DMS153 treated with DMSO at 0.1 percent for 48 hours (cell line): ENCODE results near the gene GPSM1.
"Not testable (repeated sequence)": the region's sequence is repeated elsewhere in the genome, so short reads cannot be mapped to it uniquely, and the experiment has no call there.

Source experiments
- DNase-seq: peaks from one replicate; lab custom pipeline; 2025; ENCODE audit not compliant: unreplicated experiment; lab: John Stamatoyannopoulos, UW

Gene GPSM1

DNA sequence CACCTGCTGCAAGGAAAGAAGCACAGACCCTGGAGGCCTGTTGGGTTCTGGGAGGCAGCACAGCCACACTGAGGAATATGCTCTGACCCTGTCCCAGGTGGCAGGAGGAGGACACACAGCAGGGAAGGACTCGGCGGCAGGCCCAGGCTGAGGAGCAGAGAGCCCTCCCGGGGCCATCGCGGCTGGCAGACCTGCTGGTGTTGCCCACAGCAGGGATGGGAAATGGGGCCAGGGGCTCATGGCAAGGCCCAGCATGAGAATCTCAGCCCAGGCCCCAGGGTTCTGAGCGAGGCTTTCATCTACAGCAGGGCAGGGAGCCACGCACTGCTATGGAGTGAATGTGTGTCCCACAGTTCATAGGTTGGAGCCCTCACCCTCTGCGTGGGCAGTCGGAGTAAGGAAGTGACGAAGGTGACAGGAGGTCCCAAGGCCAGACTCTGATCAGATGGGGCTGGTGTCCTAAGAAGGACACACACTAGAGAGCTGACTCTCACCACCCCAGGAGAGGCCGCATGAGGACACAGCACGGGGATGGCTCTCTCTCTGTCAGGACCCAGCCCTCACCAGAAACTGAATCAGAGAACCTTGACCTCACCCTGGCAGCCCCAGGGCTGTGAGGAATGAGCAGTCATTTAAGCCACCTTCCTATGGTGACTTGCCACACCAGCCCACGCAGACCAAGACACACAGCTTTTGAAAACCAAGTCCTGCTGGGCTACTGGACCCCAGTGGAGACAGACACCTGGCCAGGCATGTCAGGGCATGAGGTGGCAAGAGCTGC lies 10.3 kb upstream of the GPSM1 start:
- no peak for DNase-seq

DNA sequence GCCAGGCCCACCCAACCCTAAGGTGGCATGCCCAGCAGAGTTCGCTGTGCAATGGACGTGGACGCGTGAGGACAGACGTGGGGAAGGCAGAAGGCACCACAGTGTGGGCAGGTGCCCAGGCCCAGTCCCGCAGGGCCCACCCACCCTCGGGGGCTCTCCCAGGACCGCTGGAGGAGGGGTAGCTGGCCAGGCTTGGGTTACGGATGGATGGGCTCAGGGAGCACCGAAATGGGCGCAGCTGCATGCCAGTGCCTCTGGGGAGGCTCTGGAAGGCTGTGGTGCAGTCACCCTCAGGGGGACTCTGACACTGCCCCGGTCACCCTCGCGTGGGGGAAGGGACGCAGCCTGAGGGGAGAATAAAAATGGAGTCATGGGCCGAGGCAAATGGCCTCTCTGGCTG lies 9.6 kb upstream of the GPSM1 start:
- no peak for DNase-seq

GRCh38 chr9:136318111-136318775 lies 9.1 kb upstream of the GPSM1 start:
- no peak for DNase-seq

DNA sequence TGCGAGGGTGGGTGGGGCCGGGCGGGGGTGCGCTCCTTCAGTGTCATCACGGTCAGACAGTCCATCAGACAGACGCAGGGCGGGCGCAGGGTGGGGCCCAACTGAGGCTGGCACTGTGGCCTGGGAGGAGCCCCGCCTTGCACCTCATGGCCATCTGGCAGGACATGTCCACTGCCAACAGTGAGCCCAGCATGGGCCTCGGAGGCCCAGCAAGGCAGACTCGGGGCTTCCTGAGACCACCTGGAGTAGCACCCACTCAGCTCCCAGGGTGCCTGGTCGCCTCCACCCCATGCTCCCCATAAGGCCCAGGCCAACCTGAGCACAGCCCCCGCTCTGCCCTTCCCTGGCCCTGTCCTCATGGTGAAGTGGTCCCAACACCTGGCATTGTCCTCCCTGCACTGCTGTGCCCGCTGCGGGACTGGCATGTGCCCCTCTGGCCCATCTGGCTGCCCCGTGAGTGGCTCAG lies 8.5 kb upstream of the GPSM1 start:
- DNase-seq: no peak

- DNase-seq: not testable (repeated sequence)
Observed at GRCh38 chr9:136319244-136319643, 8.1 kb upstream of the GPSM1 start.

DNA sequence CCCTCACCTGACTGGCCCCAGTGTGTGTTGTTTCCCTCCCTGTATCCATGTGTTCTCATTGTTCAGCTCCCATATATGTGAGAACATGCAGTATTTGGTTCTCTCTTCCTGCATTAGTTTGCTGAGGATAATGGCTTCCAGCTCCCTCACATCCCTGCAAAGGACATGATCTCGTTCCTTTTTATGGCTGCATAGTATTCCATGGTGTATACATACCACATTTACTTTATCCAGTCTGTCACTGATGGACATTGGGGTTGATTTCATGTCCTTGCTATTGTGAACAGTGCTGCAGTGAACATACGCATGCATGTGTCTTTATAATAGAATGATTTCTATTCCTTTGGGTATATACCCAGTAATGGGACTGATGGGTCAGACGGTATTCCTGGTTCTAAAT lies 7.4 kb upstream of the GPSM1 start:
- not testable (repeated sequence) for DNase-seq

- DNase-seq: not testable (repeated sequence)
Observed at GRCh38 chr9:136320972-136321371, 6.4 kb upstream of the GPSM1 start.

DNA sequence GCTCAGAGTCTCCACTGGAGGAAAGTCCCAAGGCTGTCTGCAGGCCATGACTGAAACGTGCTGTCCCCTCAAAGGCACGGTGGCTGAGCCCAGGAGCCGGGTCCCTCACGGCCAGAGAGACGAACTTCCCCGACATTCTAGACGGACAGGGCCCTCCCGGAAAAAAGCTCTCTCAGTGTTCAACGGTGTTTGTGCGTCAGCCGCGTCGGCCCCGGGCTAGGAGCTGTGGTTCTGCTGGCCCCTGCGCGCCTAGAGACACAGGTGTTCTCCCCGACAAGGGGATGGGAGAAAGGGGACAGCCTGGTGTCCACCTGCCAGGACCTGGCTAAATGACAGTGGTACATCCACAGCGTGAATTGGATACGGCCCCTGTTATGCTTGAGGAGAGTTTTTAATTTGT lies 5.8 kb upstream of the GPSM1 start:
- DNase-seq: no peak

DNA sequence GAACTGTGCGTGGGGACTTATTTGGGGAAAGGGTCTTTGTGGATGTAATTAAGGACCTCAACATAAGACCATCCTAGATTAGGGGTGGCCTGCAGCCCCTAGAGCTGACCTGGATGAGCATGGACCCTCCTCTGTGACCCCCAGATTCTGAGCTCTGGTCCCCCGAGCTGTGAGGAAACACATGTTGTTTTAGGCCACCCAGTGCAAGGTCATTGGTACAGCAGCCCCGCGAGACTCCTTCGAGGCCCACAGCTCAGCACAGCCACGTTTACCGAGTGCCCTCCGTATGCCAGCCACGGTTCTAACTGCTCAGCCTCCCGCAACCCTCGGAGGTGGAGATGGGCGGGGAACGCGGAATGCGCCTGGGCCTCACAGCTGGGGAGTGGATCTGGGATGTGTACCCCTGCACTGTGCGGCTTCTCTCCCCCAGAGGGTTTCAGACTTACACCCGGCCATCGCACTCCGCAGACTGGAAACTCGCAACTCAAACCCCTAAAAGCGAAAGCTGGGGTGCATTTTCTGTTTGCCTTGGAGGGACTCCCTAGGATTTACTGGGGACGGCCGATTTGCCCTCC lies 4.5 kb upstream of the GPSM1 start:
- DNase-seq: no peak

DNA sequence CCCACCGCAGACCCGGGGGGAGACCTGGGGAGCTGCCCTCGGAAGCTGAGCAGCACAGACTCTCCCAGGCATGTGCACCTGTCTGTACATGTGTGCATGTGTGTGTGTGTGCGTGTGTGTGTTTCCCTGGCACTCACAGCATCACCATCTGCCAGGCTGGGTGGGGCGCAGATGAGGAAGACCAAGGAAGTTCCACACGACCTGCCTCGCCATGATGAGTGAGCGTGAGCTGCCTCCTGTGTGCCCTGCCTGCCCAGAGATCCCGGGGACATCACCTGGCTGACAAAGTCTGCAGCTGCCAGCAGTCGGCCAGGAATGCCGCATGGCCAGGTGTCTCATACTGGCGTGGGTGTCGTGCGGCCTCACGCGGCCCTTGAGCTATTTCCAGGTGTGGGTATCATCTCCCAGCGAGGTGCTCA lies 4.0 kb upstream of the GPSM1 start:
- no peak for DNase-seq

GRCh38 chr9:136324501-136325300 lies 2.6 kb upstream of the GPSM1 start:
- DNase-seq: no peak

- no peak for DNase-seq
Observed at GRCh38 chr9:136325358-136325757, 2.0 kb upstream of the GPSM1 start.

- DNase-seq: no peak
Observed at GRCh38 chr9:136326061-136326760, 1.1 kb upstream of the GPSM1 start.

DNA sequence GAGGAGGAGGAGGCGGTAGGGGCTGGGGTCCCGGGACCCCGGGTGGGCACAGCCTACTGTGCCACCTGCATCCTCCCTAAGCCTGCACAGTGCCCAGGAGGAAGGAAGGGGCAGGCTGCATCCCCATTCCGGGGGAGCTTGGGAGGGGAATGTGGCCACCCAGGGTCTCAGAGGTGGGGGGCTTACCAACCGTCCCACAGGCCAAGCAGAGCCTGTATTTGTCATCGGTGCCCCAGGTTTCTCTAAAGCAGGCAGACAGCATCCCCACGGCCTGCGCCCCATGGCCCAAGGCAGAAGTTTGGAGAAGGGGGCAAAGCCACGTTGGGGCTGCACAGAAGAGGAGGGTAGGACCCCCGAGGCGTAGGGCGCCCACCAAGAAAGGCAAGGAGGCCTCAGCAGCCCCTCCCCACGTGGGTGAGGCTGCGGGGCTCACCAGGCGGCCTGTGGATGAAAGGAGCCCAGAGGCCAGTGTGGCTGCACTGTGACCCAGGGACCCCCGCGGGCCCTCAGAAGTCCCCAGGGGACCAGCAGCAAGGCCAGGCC lies 507 bp upstream of the GPSM1 start:
- DNase-seq: no peak

- DNase-seq: no peak
Observed at GRCh38 chr9:136328011-136328621, 777 bp downstream of the GPSM1 start.

DNA sequence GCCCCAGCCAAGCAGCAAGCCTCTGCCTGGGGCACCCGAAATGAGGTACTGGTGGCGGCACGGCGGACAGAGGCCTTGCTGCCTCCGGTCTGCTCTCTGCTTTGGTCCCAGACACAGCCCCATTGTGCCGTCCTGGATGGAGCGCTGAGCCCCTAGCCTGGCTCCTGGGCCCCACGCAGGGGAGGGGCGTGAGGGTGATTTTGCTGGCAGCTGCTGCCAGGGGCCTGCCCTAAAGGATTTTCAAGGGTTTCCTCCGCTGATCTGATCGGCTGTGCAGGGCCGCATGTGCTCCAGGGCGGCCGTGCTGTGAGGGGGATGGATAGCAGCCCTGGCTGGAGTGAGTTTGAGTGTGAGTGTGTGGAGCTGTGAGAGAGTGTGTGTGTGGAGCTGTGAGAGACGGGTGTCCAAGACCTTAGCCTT lies 1.3 kb downstream of the GPSM1 start:
- no peak for DNase-seq

DNA sequence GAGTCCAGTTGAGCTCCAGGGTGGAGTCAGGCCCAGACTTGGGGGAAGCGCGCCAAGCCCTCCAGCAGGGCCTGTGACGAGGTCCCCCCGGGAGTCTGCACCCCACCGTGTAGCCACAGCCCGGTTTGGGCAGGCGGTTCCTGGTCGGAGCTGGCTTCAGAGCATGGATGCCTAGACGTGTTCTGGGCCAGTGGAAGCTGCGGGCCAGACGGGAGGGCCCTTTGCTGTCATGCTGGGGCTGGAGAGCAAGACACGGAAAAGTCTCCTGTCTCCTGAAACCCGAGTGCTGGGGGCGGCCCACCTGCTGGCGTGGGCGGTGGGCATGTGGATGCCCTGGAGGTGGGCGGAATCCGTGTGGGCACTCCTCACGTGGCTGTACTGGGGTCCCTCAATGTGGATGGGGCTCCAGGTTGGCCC lies 1.9 kb downstream of the GPSM1 start:
- DNase-seq: no peak

DNA sequence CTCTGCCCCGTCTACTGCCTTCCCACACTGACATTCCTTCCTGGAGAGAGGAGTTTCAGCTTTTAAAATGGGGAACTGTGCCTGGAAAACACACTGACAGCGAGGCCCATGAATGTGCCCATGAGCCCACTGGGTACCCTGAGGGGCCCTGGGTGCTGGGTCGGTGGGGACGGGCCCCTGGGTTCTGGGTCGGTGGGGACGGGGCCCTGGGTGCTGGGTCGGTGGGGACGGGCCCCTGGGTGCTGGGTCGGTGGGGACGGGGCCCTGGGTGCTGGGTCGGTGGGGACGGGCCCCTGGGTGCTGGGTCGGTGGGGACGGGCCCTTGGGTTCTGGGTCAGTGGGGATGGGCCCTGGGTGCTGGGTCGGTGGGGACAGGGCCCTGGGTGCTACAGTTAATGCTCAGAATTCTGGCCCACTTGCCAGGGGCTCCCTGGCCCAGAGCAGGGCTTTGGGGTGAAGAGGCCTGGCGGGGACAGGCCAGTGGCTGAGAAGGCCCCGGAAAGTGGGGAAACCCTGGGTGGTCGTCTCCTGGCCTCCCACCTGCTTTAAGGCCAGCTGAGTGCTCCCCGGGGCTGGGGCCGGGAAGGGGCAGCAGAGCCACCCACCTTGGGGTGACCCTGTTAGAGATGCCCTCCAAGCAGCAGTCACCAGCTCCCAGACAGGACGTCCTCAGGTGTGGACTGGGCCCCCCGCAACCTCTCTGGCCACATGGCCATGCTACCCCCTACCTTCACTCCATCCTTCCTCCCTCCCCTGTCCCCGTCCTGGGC lies 2.5 kb downstream of the GPSM1 start:
- no peak for DNase-seq

DNA sequence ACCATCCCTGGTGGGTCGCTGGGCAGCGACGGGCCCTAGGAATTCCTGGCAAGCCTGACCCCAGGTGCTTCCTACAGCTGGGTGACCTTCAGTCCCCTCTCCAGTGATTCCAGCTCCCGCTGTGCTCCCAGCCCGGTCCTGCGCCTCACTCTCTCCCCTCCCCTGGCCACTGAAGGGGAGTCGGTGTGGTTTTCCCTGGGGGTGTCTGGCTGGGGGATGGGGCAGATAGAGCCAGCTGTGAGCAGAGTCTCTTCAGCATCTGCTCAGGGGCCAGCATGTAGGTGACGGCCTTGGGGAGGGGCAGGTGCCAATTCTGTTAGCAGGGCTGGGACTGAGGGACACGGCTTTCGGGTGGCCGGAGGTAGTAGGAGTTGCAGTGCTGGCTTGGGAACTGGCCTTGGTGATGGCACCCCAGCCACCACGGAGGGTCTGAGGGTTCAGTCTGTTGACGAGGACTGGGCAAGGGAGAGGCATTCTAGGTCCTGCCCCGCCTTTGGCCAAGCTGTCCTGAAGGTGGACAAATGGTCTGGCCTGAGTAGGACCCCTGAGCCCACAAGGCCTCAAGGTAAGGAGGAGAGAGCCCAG lies 3.2 kb downstream of the GPSM1 start:
- no peak for DNase-seq
